GM10248 (cell line): Measurements from ENCODE around the gene MAP3K21.

ENCODE experiments used
- CTCF ChIA-PET: fragments of 300-600 bp; sonication (Branson Sonifier 250); formaldehyde crosslinking; extraction: SDS; loops from one replicate; lab custom pipeline; 2021; ENCODE audit warnings: antibody characterized with exemption; lab: Yijun Ruan, JAX
- POLR2A ChIA-PET: fragments of 350-650 bp; sonication (Branson Sonifier 250); formaldehyde crosslinking; extraction: SDS; loops from one replicate; lab custom pipeline; 2020; ENCODE audit warnings: antibody characterized with exemption; lab: Yijun Ruan, JAX
- DNase-seq: peaks from one replicate; pipeline ENCODE4 v3.0.0; 2012; ENCODE audit errors: extremely low spot score
- CTCF ChIP-seq: IDR thresholded peaks from 2 replicates; pipeline ENCODE4 v1.5.1; 2012; ENCODE audit warnings: mild to moderate bottlenecking, low read depth; ENCODE audit errors: extremely low read depth, missing control alignments, control extremely low read depth

The MAP3K21 gene

GRCh38 chr1:233389169-233389568 is 61.6 kb downstream of the MAP3K21 start:
- TF ChIP-seq CTCF: no peak
- CTCF ChIA-PET: interaction anchor here (1.1 to 1.2 kb wide), 2 partner anchors 11 to 402 kb away, joined by 3 read pairs; no protein-coding TSS in a partner anchor
- POLR2A ChIA-PET: no interaction called here
- no peak for DNase-seq

- POLR2A ChIA-PET: no interaction called here
- TF ChIP-seq CTCF: no peak
- CTCF ChIA-PET: interaction anchor here (0.8 to 2.0 kb wide), 6 partner anchors 8 to 882 kb away, joined by 3 to 9 read pairs (median 3); no protein-coding TSS in a partner anchor
- no peak for DNase-seq
Measured at GRCh38 chr1:233389893-233390292, 62.4 kb downstream of the MAP3K21 start.

GRCh38 chr1:233390842-233391737 is 63.6 kb downstream of the MAP3K21 start:
- DNase-seq: no peak
- ChIA-PET POLR2A (no interaction called here), CTCF (interaction anchor here (0.8 to 3.0 kb wide), 7 partner anchors 9 to 677 kb away, joined by 3 to 14 read pairs (median 4); no protein-coding TSS in a partner anchor)
- TF ChIP-seq CTCF: no peak

DNA sequence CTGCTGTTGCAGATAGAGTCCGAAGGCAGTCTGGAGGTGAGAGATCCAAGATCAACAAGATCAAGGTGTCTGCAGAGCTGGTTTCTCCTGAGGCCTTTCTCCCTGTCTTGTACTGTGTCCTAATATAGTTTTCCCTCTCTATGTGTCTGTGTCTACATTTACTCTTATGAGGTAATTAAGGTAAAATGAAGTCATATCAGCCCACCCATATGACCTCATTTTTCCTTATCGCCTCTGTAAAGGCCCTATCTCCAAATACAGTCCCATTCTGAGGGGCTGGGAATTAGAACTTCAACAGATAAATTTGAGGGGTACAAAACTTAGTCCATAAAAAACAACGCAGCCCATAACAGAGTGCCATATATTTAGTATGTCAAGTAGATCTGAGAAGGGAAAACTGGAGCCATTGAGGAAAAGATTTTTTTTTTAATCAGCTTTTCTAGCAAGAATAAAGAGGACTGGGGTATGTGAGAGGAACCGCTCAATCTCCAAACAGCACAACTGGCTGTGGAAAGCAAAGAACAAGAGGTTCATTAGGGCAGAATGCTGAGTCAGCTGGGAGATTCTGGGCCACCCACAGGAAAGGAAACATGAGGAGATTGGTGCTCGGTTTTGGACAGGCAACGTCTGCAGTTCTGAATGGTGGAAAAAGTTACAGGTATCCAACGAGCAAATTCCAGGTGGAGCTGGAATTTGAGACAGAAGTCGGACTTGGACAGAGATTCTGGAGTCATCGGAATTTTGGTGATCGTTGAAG is 65.7 kb downstream of the MAP3K21 start:
- POLR2A ChIA-PET: interaction anchor here (0.7 to 0.8 kb wide), 2 partner anchors 10 to 899 kb away, joined by 5 to 6 read pairs; no protein-coding TSS in a partner anchor

DNA sequence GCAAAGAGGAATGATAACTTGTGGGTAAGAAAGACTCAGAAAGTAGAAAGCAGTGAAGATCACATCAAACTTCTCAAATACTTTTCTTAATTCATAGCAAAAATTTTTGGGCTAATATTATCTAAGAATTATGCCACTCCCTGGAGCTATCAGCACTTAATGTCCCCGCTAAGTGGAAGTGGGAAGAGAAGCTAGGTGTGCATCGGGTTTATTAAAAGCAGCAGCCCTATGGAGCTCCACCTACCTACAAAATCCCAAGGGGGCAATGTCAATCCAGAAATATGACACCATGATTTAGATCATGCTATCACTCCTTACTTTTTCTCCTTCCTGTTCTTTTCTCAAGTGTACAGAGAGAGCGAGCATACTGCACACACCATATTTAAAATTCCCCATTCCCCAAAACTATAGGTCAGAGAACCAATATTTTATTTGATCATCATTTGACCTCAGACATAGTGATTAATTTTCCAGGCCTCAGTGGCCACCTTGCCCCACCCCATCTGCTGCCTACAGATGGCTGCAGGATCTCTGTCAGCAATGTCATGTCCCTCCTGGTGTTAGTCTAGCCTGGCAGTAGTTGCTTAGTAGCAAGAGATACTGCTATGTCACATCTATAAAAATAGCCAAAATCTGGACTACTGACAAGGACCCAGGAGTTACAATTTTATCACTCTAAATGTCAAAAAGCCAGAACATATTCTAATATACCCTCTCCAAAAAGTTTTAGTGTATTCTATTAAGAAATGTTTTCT is 66.6 kb downstream of the MAP3K21 start:
- no peak for DNase-seq
- ChIA-PET CTCF (interaction anchor here (0.7 to 3.0 kb wide), 8 partner anchors 10 to 915 kb away, joined by 3 to 14 read pairs (median 4); no protein-coding TSS in a partner anchor), POLR2A (no interaction called here)
- TF ChIP-seq CTCF: no peak

More for the DNA sequence above, 65.7 kb downstream of the MAP3K21 start:
- no peak for DNase-seq
- CTCF ChIA-PET: interaction anchor here (0.7 to 3.0 kb wide), 9 partner anchors 9 to 916 kb away, joined by 3 to 14 read pairs (median 4); no protein-coding TSS in a partner anchor
- no peak for TF ChIP-seq CTCF
